HG03575 (cell line): ENCODE data around the gene CREBBP.

Source experiments
- ATAC-seq: cut with Tn5 transposase; IDR thresholded peaks from one replicate; pipeline ENCODE4 v1.9.1; 2021; ENCODE audit not compliant: unreplicated experiment, insufficient number of reproducible peaks, low FRiP score; ENCODE audit errors: extremely low read depth

Gene CREBBP

GRCh38 chr16:3807425-3808123, 72.9 kb downstream of the CREBBP start:
- ATAC-seq = no peak

GRCh38 chr16:3804426-3805016, 76.0 kb downstream of the CREBBP start:
- ATAC-seq = no peak

GRCh38 chr16:3800477-3801270, 79.8 kb downstream of the CREBBP start:
- ATAC-seq = no peak

- ATAC-seq = no peak
Observed at GRCh38 chr16:3800019-3800418, 80.5 kb downstream of the CREBBP start.

GRCh38 chr16:3799354-3799753, 81.2 kb downstream of the CREBBP start:
- no peak for ATAC-seq

GRCh38 chr16:3798838-3799237, 81.7 kb downstream of the CREBBP start:
- ATAC-seq = no peak

- ATAC-seq = no peak
Observed at GRCh38 chr16:3797904-3798811, 82.4 kb downstream of the CREBBP start.

GRCh38 chr16:3797473-3797872, 83.0 kb downstream of the CREBBP start:
- no peak for ATAC-seq

GRCh38 chr16:3793161-3793576, 87.3 kb downstream of the CREBBP start:
- ATAC-seq = no peak

GRCh38 chr16:3792472-3793012, 88.0 kb downstream of the CREBBP start:
- ATAC-seq = no peak

GRCh38 chr16:3791701-3792100, 88.8 kb downstream of the CREBBP start:
- ATAC-seq = no peak

- no peak for ATAC-seq
Observed at GRCh38 chr16:3789375-3790099, 91.0 kb downstream of the CREBBP start.

GRCh38 chr16:3788711-3789374, 91.7 kb downstream of the CREBBP start:
- ATAC-seq = no peak

GRCh38 chr16:3787924-3788661, 92.4 kb downstream of the CREBBP start:
- ATAC-seq = no peak

- no peak for ATAC-seq
Observed at GRCh38 chr16:3785413-3785812, 95.1 kb downstream of the CREBBP start.

GRCh38 chr16:3783516-3783915, 97.0 kb downstream of the CREBBP start:
- no peak for ATAC-seq

GRCh38 chr16:3782566-3782965, 97.9 kb downstream of the CREBBP start:
- ATAC-seq = no peak
